IgD-negative memory B cell (primary cell): ENCODE results near the gene DYNC2H1. TPM values are rescaled to one million over a fixed set of nuclear protein-coding genes. Genes with fewer than 3 reads are reported as not detected.

Experiments
- H3K27ac Mint-ChIP-seq, 3 donors: one replicate each; pipeline ENCODE4 v1.8.0; 2020 to 2022; ENCODE audit warnings: mild to moderate bottlenecking in 3 of 3, mixed read lengths in 3 of 3, moderate library complexity in 1 of 3
- H3K27me3 Mint-ChIP-seq: one replicate; pipeline ENCODE4 v1.8.0; 2021; ENCODE audit warnings: mixed read lengths
- H3K36me3 Mint-ChIP-seq: one replicate; pipeline ENCODE4 v1.8.0; 2020; ENCODE audit warnings: mild to moderate bottlenecking, mixed read lengths
- H3K4me1 Mint-ChIP-seq, 3 donors: one replicate each; pipeline ENCODE4 v1.8.0; 2020 to 2022; ENCODE audit warnings: mixed read lengths in 3 of 3, mild to moderate bottlenecking in 1 of 3
- H3K4me3 Mint-ChIP-seq, 4 donors: one replicate each; pipeline ENCODE4 v1.8.0; 2020 to 2022; ENCODE audit warnings: mild to moderate bottlenecking in 4 of 4, mixed read lengths in 4 of 4, moderate library complexity in 3 of 4
- H3K9me3 Mint-ChIP-seq, 3 donors: one replicate each; pipeline ENCODE4 v1.8.0; 2020 to 2021; ENCODE audit warnings: mixed read lengths in 3 of 3, mild to moderate bottlenecking in 1 of 3
- polyA plus RNA-seq: library from polyadenylated mRNA; unstranded; fragments of 300-500 nt; fragmentation: Illumina TruSeq; gene quantifications from one replicate; pipeline ENCODE4 v1.2.3, GENCODE V29; 2021

DYNC2H1 gene, protein sequence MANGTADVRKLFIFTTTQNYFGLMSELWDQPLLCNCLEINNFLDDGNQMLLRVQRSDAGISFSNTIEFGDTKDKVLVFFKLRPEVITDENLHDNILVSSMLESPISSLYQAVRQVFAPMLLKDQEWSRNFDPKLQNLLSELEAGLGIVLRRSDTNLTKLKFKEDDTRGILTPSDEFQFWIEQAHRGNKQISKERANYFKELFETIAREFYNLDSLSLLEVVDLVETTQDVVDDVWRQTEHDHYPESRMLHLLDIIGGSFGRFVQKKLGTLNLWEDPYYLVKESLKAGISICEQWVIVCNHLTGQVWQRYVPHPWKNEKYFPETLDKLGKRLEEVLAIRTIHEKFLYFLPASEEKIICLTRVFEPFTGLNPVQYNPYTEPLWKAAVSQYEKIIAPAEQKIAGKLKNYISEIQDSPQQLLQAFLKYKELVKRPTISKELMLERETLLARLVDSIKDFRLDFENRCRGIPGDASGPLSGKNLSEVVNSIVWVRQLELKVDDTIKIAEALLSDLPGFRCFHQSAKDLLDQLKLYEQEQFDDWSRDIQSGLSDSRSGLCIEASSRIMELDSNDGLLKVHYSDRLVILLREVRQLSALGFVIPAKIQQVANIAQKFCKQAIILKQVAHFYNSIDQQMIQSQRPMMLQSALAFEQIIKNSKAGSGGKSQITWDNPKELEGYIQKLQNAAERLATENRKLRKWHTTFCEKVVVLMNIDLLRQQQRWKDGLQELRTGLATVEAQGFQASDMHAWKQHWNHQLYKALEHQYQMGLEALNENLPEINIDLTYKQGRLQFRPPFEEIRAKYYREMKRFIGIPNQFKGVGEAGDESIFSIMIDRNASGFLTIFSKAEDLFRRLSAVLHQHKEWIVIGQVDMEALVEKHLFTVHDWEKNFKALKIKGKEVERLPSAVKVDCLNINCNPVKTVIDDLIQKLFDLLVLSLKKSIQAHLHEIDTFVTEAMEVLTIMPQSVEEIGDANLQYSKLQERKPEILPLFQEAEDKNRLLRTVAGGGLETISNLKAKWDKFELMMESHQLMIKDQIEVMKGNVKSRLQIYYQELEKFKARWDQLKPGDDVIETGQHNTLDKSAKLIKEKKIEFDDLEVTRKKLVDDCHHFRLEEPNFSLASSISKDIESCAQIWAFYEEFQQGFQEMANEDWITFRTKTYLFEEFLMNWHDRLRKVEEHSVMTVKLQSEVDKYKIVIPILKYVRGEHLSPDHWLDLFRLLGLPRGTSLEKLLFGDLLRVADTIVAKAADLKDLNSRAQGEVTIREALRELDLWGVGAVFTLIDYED (N-terminal part only)
- polyA plus RNA-seq: 0.29 TPM

DNA sequence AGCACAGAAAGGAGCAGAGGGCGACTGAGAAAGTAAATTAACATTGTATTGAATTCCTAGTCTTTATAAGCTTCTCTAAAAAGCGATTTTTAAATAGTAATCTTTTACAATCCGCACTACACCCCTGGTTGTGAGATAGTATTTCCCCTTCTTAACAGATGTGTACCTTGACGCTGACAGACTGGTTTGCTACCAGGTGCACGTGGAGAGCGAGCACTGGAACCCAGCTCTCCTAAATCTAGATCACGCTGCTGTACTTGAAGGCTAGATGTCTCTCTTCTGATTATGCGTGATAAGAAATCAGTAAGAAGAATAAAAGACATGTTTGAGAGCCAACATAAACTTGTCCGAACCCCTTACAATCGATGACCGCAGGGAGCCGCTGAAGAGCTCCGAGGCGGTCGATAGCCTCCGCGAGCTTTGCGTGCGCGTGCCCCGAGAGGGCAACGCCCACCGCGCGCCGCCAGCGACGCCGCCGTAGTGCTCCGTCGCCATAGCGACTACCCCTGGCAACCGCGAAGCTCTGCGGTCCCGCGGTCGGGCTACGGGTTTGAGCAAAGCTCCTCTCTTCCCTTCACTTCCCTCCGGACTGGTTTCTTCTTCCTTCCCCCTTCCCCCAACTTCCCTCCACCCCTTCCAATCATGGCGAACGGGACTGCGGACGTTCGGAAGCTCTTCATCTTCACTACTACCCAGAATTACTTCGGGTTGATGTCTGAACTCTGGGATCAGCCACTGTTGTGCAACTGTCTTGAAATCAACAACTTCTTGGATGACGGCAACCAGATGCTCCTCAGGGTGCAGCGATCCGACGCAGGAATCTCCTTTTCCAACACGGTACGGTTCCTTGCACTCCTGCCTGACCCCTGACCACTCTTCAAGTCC is at the start of gene DYNC2H1:
TSS of gene DYNC2H1 (plus strand) at position 494 of the 885 bp plus-strand sequence. CDS start at position 643, 149 bp downstream.
- H3K27ac Mint-ChIP-seq: peak within 1 kb of the TSS; percentile 84 to 97 (median 95)

DNA sequence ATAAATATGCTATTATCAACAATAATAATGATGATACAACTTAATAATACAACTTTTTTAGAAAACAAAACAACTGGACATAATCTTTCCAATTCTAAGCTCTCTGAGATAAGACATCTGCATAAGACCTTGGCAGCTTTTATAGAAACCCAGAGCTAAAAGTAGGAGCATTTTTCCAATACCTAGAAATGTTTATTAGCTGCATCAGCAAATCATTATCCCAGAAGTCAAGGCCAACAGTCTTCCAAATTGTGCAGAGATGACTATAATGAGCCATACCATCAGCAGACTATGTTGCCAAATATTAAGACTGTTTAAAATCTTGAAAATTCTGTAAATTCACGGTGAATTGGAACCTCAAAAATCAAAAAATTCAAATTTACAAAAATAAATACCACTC is 47.6 kb upstream of the DYNC2H1 start:
- Mint-ChIP-seq H3K4me3 (no peak overlapping the region), H3K27ac (no peak overlapping the region), H3K9me3 (no peaks in the 10 kb centered on the region), H3K4me1 (peaks cover 0 to 1% (median 0%) of the 10 kb centered on the region in 3 donors), H3K27me3 (no peaks in the 10 kb centered on the region), H3K36me3 (peaks cover 8% of the 10 kb centered on the region)

More for the DNA sequence above, at the start of gene DYNC2H1:
- peaks cover 2% of the 10 kb centered on the region for H3K27me3 Mint-ChIP-seq
- no peaks in the 10 kb centered on the region for H3K9me3 Mint-ChIP-seq
- peak within 1 kb of the TSS; percentile 87 to 98 (median 97) for H3K4me3 Mint-ChIP-seq
- H3K4me1 Mint-ChIP-seq: peaks cover 0 to 7% (median 0%) of the 10 kb centered on the region in 3 donors
- H3K36me3 Mint-ChIP-seq: no peaks in the 10 kb centered on the region

DNA sequence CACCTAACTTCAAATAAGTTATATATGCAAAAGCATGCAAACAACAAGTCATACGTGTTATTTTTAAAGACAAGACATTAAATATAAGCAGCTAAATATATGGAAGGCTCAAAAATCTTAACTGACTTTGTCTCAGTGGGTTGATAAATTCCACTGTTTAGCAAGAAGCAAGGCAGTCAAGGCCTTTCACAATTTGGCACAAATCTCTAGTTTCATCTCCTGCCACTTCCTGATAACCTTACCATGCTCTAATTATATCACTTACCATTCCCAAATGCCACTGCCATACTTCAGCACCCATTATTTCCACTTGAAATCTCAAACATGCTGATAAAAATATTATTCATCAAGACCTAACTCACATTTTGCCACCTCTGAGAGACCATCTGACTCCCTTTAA is 42.1 kb upstream of the DYNC2H1 start:
- no peaks in the 10 kb centered on the region for H3K27me3 Mint-ChIP-seq
- H3K27ac Mint-ChIP-seq: no peak overlapping the region
- no peak overlapping the region for H3K4me3 Mint-ChIP-seq
- peaks cover 22 to 26% (median 23%) of the 10 kb centered on the region in 3 donors for H3K4me1 Mint-ChIP-seq
- peaks cover 17% of the 10 kb centered on the region for H3K36me3 Mint-ChIP-seq
- no peaks in the 10 kb centered on the region for H3K9me3 Mint-ChIP-seq

DNA sequence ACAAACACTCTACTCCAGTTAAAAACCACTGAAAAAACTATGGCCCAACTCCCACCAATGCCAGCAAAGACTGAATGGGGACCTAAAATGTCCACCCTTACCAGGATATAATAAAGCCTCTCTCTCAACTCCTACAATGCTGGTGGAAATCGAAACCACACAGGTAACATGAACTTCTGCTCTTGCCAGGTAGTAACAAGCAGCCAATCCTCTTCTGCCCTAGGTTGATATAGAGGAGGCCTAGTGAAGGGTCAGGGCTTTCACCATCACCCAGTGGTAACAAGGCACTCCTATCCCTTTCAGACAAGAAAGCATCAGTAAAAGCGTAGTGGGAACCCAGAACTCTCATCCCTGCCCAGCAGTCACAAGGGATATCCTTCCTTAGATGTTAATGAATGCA is 39.9 kb upstream of the DYNC2H1 start:
- H3K4me1 Mint-ChIP-seq: peaks cover 23 to 26% (median 25%) of the 10 kb centered on the region in 3 donors
- peaks cover 23% of the 10 kb centered on the region for H3K36me3 Mint-ChIP-seq
- H3K9me3 Mint-ChIP-seq: no peaks in the 10 kb centered on the region
- no peaks in the 10 kb centered on the region for H3K27me3 Mint-ChIP-seq
- peak overlapping the region in 2 of 4 donors; percentile 25 to 56 for H3K4me3 Mint-ChIP-seq
- peak overlapping the region in 1 of 3 donors; percentile 86 for H3K27ac Mint-ChIP-seq

DNA sequence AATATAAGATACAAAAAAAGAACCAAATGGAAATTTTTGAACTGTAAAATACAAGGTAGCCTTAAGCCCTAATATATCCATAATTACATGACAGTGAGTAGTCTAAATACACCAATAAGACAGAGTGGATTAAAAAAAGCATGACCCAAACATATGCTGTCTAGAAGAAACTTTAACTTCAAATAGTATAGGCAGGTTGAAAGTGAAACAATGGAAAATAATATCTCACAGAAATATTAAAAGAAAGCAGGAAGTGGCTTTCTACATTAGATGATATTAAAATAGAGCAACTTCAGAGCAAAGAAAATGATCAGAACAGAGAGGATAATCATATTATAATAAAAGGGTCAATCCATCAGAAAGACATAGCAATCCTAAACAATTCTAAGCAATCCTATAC is 39.1 kb upstream of the DYNC2H1 start:
- Mint-ChIP-seq H3K27ac (peak overlapping the region in 1 of 3 donors; percentile 12), H3K4me3 (peak overlapping the region in 2 of 4 donors; percentile 35 to 84), H3K27me3 (no peaks in the 10 kb centered on the region), H3K4me1 (peaks cover 23 to 26% (median 25%) of the 10 kb centered on the region in 3 donors), H3K9me3 (no peaks in the 10 kb centered on the region), H3K36me3 (peaks cover 23% of the 10 kb centered on the region)

DNA sequence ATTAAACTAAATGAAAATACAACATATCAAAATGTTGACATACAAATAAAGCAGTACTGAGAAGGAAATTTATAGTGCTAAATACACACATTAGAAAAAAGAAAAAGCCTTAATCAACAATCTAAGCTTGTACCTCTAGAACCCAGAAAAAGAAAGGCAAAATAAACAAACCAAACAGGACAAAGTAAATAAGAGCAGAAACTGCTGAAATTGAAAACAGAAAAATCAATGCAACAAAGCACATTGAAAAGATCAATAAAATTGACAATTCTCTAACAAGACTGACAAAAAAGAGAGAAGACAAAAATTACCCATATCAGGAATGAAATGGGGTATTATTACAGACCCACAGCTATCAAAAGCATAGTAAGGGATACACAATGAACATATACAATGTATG is 38.2 kb upstream of the DYNC2H1 start:
- no peaks in the 10 kb centered on the region for H3K9me3 Mint-ChIP-seq
- peaks cover 23 to 26% (median 25%) of the 10 kb centered on the region in 3 donors for H3K4me1 Mint-ChIP-seq
- no peak overlapping the region for H3K27ac Mint-ChIP-seq
- H3K36me3 Mint-ChIP-seq: peaks cover 23% of the 10 kb centered on the region
- no peaks in the 10 kb centered on the region for H3K27me3 Mint-ChIP-seq
- H3K4me3 Mint-ChIP-seq: peak overlapping the region in 1 of 4 donors; percentile 74

DNA sequence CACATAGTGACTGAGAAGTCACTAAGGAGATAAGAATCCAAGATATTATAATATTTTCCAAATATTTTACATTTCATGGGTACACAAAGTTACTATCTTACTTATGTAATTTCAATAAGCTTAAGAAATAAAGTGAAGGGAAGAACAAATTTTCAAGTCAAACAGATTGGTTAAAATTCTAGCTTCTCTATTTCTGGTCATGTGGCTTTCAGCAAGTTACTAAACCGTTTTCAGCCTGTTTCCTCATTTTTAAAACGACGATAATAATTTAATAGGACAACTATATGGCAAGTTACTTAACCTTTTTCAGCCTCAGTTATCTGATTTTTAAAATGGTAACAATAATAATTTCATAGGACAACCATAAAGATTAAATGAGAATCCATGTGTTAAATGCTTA is 32.9 kb upstream of the DYNC2H1 start:
- no peak overlapping the region for H3K4me3 Mint-ChIP-seq
- no peaks in the 10 kb centered on the region for H3K27me3 Mint-ChIP-seq
- H3K36me3 Mint-ChIP-seq: peaks cover 16% of the 10 kb centered on the region
- no peak overlapping the region for H3K27ac Mint-ChIP-seq
- no peaks in the 10 kb centered on the region for H3K9me3 Mint-ChIP-seq
- H3K4me1 Mint-ChIP-seq: peaks cover 0 to 3% (median 0%) of the 10 kb centered on the region in 3 donors

DNA sequence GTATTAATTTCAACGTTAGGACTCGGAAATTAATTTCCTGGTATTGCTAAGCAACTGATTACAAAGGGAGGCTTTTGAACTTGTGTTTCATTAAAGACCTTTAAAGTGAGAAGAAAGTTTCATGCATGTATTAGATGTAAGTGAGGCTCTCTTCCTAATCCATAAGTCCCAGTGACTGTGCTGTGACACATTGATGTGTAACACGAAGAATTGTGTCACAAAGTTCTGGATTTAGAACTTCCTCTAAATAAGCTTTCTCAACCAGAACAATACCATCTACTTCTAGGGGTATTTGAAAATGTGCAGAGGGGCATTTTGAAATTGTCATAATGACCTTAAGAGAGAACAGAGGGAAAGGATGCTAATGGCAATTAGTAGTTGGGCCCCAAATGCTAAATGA is 31.7 kb upstream of the DYNC2H1 start:
- H3K9me3 Mint-ChIP-seq: no peaks in the 10 kb centered on the region
- H3K36me3 Mint-ChIP-seq: peaks cover 10% of the 10 kb centered on the region
- H3K27me3 Mint-ChIP-seq: no peaks in the 10 kb centered on the region
- no peak overlapping the region for H3K4me3 Mint-ChIP-seq
- H3K4me1 Mint-ChIP-seq: no peaks in the 10 kb centered on the region
- H3K27ac Mint-ChIP-seq: no peak overlapping the region

DNA sequence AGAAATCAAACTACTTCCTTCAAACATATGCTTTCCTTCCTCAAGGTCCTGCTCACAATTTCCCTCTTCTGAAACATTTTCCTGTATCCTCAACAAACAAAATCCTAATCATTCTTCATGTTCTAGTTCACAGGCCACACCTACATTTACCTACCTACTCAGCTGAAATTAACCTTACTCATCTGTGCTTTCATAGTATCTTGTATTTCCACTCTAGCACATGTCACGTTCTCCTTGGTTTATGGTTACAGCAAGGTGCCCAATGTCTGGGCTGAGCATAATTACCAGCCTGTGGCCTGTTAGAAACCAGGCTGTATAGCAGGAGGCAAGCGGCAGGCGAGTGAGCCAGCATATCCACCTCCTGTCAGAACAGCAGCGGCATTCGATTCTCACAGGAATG is 30.5 kb upstream of the DYNC2H1 start:
- no peak overlapping the region for H3K4me3 Mint-ChIP-seq
- H3K9me3 Mint-ChIP-seq: no peaks in the 10 kb centered on the region
- peak overlapping the region in 1 of 3 donors; percentile 10 for H3K27ac Mint-ChIP-seq
- no peaks in the 10 kb centered on the region for H3K4me1 Mint-ChIP-seq
- peaks cover 7% of the 10 kb centered on the region for H3K36me3 Mint-ChIP-seq
- H3K27me3 Mint-ChIP-seq: no peaks in the 10 kb centered on the region

DNA sequence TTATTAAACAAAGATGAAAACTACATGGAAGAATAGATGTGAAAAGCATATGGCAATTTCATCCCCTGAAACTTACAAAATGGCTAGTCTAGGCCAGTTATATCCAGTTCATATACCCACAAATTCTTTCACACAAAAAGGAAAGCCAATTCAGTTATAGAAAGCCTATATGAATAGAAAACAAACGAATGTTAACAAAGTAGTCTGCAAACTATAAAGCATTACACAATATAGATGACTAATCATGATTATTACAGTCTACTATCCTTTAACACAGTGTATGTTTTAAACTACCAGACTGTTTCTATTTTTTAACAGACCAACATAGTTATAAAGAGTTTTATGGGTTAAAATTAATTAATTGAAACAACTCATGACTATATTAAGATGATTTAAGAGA is 29.4 kb upstream of the DYNC2H1 start:
- Mint-ChIP-seq H3K27ac (peak overlapping the region in 1 of 3 donors; percentile 31), H3K4me1 (no peaks in the 10 kb centered on the region), H3K9me3 (no peaks in the 10 kb centered on the region), H3K4me3 (no peak overlapping the region), H3K36me3 (peaks cover 3% of the 10 kb centered on the region), H3K27me3 (no peaks in the 10 kb centered on the region)

DNA sequence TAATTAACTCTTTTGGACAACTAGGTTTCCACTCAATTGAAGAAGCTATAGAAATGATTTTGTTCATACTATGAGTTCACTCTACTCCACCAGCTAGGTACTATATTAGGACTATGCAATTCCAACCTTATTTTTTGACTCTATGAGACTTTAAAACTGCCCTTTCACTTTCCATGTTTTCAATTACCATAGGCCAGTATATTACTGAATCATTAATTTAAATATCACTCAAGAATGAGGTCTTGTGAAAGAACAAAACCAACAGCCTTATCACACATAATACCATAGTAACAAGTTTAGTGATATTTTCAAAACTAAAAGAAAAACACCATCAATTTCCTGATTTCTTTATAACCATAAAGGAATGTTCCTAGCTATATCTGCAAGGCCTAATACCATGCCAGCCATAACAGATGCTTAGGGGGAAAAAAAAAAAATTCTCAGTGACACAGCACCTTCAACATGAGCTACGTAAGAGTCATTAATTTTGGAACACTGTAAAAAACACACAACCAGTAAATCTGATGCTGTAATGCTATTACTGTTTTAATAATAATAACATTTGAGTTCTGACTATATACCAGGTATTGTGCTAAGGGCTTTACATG is 23.4 kb upstream of the DYNC2H1 start:
- no peak overlapping the region for H3K4me3 Mint-ChIP-seq
- no peaks in the 10 kb centered on the region for H3K27me3 Mint-ChIP-seq
- H3K36me3 Mint-ChIP-seq: peaks cover 2% of the 10 kb centered on the region
- H3K4me1 Mint-ChIP-seq: peaks cover 15% of the 10 kb centered on the region in 3 donors
- no peaks in the 10 kb centered on the region for H3K9me3 Mint-ChIP-seq
- no peak overlapping the region for H3K27ac Mint-ChIP-seq

DNA sequence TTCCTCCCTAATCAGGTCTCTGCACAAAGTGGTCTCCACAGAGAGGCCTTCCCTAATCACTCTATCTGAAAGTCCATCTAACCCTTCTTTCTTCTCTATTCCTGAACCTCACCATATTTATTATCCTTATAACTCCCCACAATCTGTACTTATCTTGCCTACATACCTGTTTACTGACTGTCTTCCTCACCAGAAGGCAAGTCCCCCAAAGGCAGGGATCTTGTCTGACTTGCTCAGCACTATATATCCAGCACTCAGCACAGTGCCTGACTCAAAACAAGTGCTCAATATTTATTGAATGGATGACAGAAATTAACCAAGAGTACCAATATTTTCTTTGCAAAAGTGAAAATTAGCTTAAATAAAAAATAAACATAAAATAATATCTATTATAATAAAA is 22.8 kb upstream of the DYNC2H1 start:
- peaks cover 15 to 18% (median 18%) of the 10 kb centered on the region in 3 donors for H3K4me1 Mint-ChIP-seq

DNA sequence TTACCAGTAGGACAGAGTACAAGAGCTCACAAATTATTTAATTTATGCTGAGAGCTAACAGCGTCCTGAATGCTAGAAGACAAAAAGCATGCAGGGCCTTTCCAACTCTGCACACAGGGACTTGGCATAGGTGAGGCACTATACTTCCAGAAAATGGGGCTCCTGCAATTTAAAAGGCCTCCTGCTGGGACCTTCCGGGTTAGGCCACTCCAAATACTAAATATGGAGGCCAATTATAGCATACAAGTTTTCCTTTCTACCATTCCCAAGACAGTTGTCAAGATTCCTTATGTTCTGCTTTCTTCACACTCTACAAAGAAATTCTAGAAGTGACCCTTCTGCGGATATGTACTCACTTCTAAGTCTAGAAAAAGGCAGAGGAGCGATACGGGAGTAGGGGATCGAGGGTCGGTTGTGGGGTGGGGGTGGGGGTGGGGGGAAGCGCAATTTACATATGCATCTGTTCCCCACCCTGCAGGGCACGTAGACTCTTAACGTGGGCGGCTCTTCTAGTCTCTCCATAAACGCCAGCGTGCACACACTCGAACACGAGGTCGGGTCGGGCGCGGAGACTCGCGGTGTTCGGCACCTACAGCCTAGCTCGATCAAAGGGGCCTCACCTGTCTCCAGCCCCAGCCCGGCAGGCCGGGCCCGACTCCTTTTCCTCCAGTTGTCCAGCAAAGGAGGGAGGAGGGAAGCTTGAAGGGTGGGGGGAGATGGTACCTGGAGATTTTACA is 18.0 kb upstream of the DYNC2H1 start:
- Mint-ChIP-seq H3K27me3 (peaks cover 7% of the 10 kb centered on the region), H3K4me1 (peaks cover 17 to 26% (median 20%) of the 10 kb centered on the region in 3 donors), H3K27ac (peak overlapping the region; percentile 72 to 97 (median 95)), H3K36me3 (no peaks in the 10 kb centered on the region), H3K9me3 (peaks cover 0 to 2% (median 0%) of the 10 kb centered on the region in 3 donors), H3K4me3 (peak overlapping the region; percentile 91 to 96 (median 94))

More for the DNA sequence above, 22.8 kb upstream of the DYNC2H1 start:
- Mint-ChIP-seq H3K9me3 (no peaks in the 10 kb centered on the region), H3K4me3 (no peak overlapping the region), H3K27ac (no peak overlapping the region), H3K27me3 (no peaks in the 10 kb centered on the region), H3K36me3 (peaks cover 2% of the 10 kb centered on the region)
